ENCODE results near the gene TMEM135.

Gene TMEM135

DNA sequence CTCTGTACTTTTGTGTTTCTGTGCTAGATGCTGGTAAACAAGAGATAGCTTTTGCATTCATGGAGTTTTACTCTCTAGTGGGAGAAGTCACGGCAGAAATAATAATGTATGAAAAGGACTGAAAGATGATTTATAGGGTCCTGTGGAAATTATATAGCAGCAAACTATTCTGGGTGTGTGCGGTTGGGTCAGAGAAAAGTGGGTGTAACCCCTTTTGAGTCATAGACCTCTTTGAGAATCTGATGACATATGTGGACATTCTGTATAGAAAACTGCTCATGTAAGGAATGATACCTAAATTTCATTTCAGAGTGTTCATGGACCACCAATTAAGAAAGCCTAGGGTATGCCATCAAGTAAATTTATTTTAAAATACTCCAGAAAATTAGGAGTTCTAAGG lies 54.4 kb downstream of the TMEM135 start:
- H4K20me1 ChIP-seq (ENCODE audit: insufficient read depth, low read length), result no peaks in the 10 kb centered on the region
- TF ChIP-seq, protein P1, sequence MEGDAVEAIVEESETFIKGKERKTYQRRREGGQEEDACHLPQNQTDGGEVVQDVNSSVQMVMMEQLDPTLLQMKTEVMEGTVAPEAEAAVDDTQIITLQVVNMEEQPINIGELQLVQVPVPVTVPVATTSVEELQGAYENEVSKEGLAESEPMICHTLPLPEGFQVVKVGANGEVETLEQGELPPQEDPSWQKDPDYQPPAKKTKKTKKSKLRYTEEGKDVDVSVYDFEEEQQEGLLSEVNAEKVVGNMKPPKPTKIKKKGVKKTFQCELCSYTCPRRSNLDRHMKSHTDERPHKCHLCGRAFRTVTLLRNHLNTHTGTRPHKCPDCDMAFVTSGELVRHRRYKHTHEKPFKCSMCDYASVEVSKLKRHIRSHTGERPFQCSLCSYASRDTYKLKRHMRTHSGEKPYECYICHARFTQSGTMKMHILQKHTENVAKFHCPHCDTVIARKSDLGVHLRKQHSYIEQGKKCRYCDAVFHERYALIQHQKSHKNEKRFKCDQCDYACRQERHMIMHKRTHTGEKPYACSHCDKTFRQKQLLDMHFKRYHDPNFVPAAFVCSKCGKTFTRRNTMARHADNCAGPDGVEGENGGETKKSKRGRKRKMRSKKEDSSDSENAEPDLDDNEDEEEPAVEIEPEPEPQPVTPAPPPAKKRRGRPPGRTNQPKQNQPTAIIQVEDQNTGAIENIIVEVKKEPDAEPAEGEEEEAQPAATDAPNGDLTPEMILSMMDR (IDR thresholded peaks at IDR 0.05; ENCODE audit: low read length), result no peak
- no peak for TF ChIP-seq EZH2 (IDR thresholded peaks at IDR 0.05; ENCODE audit: borderline replicate concordance, low read length)

DNA sequence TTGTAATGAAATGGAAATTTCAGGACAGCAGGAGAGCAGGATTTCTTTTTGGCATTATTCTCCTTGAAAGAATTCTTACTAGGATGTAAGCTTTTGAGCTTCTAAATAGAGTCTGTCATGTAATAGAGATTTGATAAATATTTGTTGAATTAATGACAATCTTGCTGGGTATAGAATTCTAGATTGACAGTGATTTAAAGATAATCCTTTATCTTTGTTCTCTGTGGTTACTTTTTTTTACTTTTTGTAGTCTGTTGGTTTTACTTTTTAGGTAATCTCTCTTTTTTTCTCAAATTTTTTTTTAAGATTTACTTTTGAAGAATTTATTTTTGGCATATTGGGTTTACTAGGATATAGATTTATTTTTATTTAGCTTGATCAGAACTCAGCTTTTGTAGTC lies 54.8 kb downstream of the TMEM135 start:
- H3K9me3 ChIP-seq (ENCODE audit: low read length), result peaks cover 13% of the 10 kb centered on the region; the same call in 1 of the 2 replicates
- no peak overlapping the region for H2AFZ ChIP-seq (ENCODE audit: low read length)
- H3K79me2 ChIP-seq (ENCODE audit: insufficient read depth, low read length), result no peaks in the 10 kb centered on the region
- no peaks in the 10 kb centered on the region for H3K27me3 ChIP-seq (ENCODE audit: insufficient read depth, low read length)
- H4K20me1 ChIP-seq (ENCODE audit: insufficient read depth, low read length), result no peaks in the 10 kb centered on the region
- no peak overlapping the region for H3K4me2 ChIP-seq (ENCODE audit: low read length)
- H3K36me3 ChIP-seq (ENCODE audit: insufficient read depth, low read length), result peaks cover 23% of the 10 kb centered on the region
- H3K9me2 ChIP-seq (ENCODE audit: low read depth, low read length), result no peaks in the 10 kb centered on the region
- no peaks in the 10 kb centered on the region for H3F3A ChIP-seq (ENCODE audit: insufficient read depth, low read length)
- no peak overlapping the region for H3K27ac ChIP-seq (ENCODE audit: low read depth, low read length, poor library complexity, severe bottlenecking)
- no peak overlapping the region for H3K4me3 ChIP-seq (ENCODE audit: low read depth, low read length, poor library complexity, severe bottlenecking)
- H3K9ac ChIP-seq (ENCODE audit: low read length), result no peak overlapping the region
- TF ChIP-seq, protein P1 (IDR thresholded peaks at IDR 0.05; ENCODE audit: low read length), result no peak
- no peak for TF ChIP-seq EZH2 (IDR thresholded peaks at IDR 0.05; ENCODE audit: borderline replicate concordance, low read length)
- H3K4me1 ChIP-seq (ENCODE audit: insufficient read depth, low read length, severe bottlenecking), result peaks cover 3% of the 10 kb centered on the region

More for the DNA sequence above, 54.4 kb downstream of the TMEM135 start:
- Histone ChIP-seq H3K4me2 (ENCODE audit: low read length) (no peak overlapping the region), H3F3A (ENCODE audit: insufficient read depth, low read length) (no peaks in the 10 kb centered on the region), H3K27ac (ENCODE audit: low read depth, low read length, poor library complexity, severe bottlenecking) (no peak overlapping the region), H3K79me2 (ENCODE audit: insufficient read depth, low read length) (no peaks in the 10 kb centered on the region), H3K4me1 (ENCODE audit: insufficient read depth, low read length, severe bottlenecking) (peaks cover under 1% of the 10 kb centered on the region), H3K9me3 (ENCODE audit: low read length) (peaks cover 13% of the 10 kb centered on the region; the same call in 1 of the 2 replicates), H3K36me3 (ENCODE audit: insufficient read depth, low read length) (peaks cover 27% of the 10 kb centered on the region), H2AFZ (ENCODE audit: low read length) (no peak overlapping the region), H3K4me3 (ENCODE audit: low read depth, low read length, poor library complexity, severe bottlenecking) (no peak overlapping the region), H3K27me3 (ENCODE audit: insufficient read depth, low read length) (no peaks in the 10 kb centered on the region), H3K9ac (ENCODE audit: low read length) (no peak overlapping the region), H3K9me2 (ENCODE audit: low read depth, low read length) (no peaks in the 10 kb centered on the region)

- H3K9me2 ChIP-seq (ENCODE audit: low read depth, low read length), result no peaks in the 10 kb centered on the region
- H3K79me2 ChIP-seq (ENCODE audit: insufficient read depth, low read length), result no peaks in the 10 kb centered on the region
- H3K9ac ChIP-seq (ENCODE audit: low read length), result no peak overlapping the region
- H3K36me3 ChIP-seq (ENCODE audit: insufficient read depth, low read length), result peaks cover 11% of the 10 kb centered on the region
- H3K27me3 ChIP-seq (ENCODE audit: insufficient read depth, low read length), result no peaks in the 10 kb centered on the region
- no peak overlapping the region for H3K4me2 ChIP-seq (ENCODE audit: low read length)
- H3F3A ChIP-seq (ENCODE audit: insufficient read depth, low read length), result no peaks in the 10 kb centered on the region
- no peak overlapping the region for H2AFZ ChIP-seq (ENCODE audit: low read length)
- H3K27ac ChIP-seq (ENCODE audit: low read depth, low read length, poor library complexity, severe bottlenecking), result no peak overlapping the region
- peaks cover 3% of the 10 kb centered on the region for H3K4me1 ChIP-seq (ENCODE audit: insufficient read depth, low read length, severe bottlenecking)
- H3K9me3 ChIP-seq (ENCODE audit: low read length), result peaks cover under 1% of the 10 kb centered on the region; the same call in 1 of the 2 replicates
- H4K20me1 ChIP-seq (ENCODE audit: insufficient read depth, low read length), result no peaks in the 10 kb centered on the region
- TF ChIP-seq EZH2 (IDR thresholded peaks at IDR 0.05; ENCODE audit: borderline replicate concordance, low read length), result no peak
- TF ChIP-seq, protein P1 (IDR thresholded peaks at IDR 0.05; ENCODE audit: low read length), result peak; percentile 77
- no peak overlapping the region for H3K4me3 ChIP-seq (ENCODE audit: low read depth, low read length, poor library complexity, severe bottlenecking)
Measured at GRCh38 chr11:87097582-87097981, 59.8 kb downstream of the TMEM135 start.
